ENCODE data around the gene PCP4.

Gene PCP4

DNA sequence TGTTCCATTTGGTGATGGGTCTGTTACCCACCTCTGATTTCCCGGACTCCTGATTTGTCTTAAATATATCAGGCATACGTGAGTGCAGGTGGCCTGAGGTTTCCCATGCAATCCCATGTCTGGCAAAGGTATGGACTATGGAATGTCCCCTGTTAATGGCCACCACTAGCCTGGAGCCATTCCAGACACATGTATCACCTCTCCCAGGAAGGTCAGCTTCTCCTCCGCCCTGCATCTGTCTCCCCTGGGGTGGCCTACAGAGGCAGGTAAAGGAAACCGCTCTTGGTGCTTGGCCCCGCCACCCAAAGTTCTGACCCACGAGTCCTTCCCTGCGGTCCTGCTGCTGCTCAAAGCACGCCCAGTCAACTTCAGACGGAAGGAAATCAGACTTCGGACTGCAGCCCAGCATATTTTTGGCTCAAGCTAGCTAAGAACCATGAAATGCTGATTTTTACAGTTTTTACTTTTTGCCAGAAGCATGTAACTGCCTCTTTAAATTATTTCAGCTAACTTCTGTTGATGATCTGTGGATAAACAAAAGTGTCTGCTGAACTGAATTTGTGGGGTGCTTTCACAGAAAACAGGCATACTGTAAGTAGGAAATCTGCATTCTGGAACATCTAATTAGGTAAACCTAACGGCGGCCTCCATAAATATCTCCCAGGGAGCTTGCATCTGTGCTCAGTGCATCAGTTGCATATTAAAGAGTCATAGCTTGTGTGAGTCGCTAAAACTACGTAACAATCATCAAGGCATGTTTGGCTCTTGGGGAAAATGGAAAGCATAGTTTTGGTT, 105.9 kb downstream of the PCP4 start:
- Histone ChIP-seq H3K9ac (ENCODE audit: low read depth, low read length) (no peak overlapping the region), H3K4me3 (ENCODE audit: low read length) (no peak overlapping the region), H3K36me3 (ENCODE audit: insufficient read depth, low read length) (no peaks in the 10 kb centered on the region), H3K4me1 (ENCODE audit: insufficient read depth, low read length) (no peaks in the 10 kb centered on the region), H3K9me3 (ENCODE audit: insufficient read depth, low read depth, low read length) (no peaks in the 10 kb centered on the region), H3K27ac (ENCODE audit: low read depth, low read length) (no peak overlapping the region), H3K27me3 (ENCODE audit: insufficient read depth, low read length) (no peaks in the 10 kb centered on the region)
- WGBS, result 92% methylated on average over 14 of the region's 14 CpGs

DNA sequence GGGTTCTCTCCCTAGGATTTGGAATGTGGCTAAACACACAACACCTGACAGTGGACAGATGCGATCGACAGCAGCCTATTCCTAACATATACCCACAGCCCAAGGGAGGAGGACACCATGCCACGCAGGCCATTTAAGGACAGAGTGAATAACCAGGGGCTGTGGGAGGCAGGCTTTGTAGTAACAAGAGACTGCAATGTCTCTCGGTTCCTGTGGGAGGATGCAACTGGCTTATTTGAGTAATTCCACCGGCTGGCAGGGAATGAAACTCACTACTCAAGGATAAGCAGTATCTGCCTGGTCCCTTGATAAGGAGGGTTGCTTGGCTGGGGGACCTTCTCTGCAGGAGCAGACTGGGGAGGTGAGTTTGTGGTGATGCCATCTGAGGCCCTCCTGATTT, 109.6 kb downstream of the PCP4 start:
- no peak overlapping the region for H3K9ac ChIP-seq (ENCODE audit: low read depth, low read length)
- H3K27ac ChIP-seq (ENCODE audit: low read depth, low read length), result no peak overlapping the region
- no peaks in the 10 kb centered on the region for H3K9me3 ChIP-seq (ENCODE audit: insufficient read depth, low read depth, low read length)
- H3K4me1 ChIP-seq (ENCODE audit: insufficient read depth, low read length), result no peaks in the 10 kb centered on the region
- no peaks in the 10 kb centered on the region for H3K36me3 ChIP-seq (ENCODE audit: insufficient read depth, low read length)
- H3K4me3 ChIP-seq (ENCODE audit: low read length), result no peak overlapping the region
- WGBS, result 89% methylated on average over 3 of the region's 5 CpGs
- H3K27me3 ChIP-seq (ENCODE audit: insufficient read depth, low read length), result no peaks in the 10 kb centered on the region
